AG04449 (cell line): Measurements from ENCODE around the gene MAFF.
"Not testable (repeated sequence)": the region's sequence is repeated elsewhere in the genome, so short reads cannot be mapped to it uniquely, and the experiment has no call there.

Experiments used
- CTCF ChIA-PET: fragments of 350-600 bp; formaldehyde crosslinking; extraction: SDS; loops from one replicate; lab custom pipeline; 2021; ENCODE audit warnings: antibody characterized with exemption; lab: Yijun Ruan, JAX
- POLR2A ChIA-PET: fragments of 400-600, 350-600 bp; formaldehyde crosslinking; extraction: SDS; loops from one replicate; lab custom pipeline; 2020; ENCODE audit warnings: antibody characterized with exemption, inconsistent platforms; lab: Yijun Ruan, JAX
- DNase-seq: peaks from one replicate; pipeline ENCODE4 v3.0.0-alpha.2; 2010; ENCODE audit warnings: low read depth, low spot score
- H3K4me3 ChIP-seq: 2 replicates; pipeline ENCODE4 v1.5.1; 2011; ENCODE audit warnings: low read depth, mild to moderate bottlenecking, control low read depth, low read length
- TF ChIP-seq, protein P1 (sequence below): IDR thresholded peaks from one replicate; pipeline ENCODE4 v1.5.1; 2011; ENCODE audit warnings: mild to moderate bottlenecking, moderate library complexity, low read length, control low read depth, inconsistent platforms; ENCODE audit not compliant: insufficient read depth; ENCODE audit errors: missing control alignments

Gene MAFF

DNA sequence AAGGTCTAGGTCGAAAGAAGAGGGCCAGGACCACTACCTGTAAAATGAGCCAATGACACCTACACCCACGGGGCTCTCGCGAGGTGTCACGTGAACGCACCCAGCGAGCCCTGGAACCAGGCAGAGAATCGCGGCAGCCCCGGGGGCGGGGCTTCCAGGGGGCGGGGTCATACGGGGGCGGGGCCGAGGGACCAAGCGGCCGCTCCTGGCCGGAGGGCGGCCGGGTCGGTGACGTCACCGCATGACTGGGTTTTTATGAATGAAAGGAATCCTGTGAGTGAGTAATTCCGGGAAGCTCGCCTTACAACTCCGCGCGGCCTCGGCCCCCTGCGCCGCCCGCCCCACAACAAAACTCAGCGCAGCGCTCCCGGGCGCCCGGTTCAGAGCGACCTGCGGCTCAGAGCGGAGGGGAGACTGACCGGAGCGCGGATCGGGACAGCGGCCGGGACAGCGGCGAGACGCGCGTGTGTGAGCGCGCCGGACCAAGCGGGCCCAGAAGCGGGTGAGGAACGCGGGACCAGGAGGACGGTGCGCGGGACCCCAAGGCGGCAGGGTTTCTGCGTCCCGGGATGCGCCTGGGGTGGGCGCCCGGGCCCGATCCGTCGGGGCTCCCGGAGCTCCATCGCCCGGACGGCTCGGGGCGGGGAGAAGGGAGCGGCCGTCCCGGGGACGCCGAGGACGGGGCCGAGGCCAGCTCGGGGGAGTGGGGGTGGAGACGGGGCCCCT is at the start of gene MAFF:
TSS of gene MAFF (plus strand) at position 284 of the 726 bp plus-strand sequence. CDS start 11,860 bp downstream, outside the sequence.
- TF ChIP-seq, protein P1, sequence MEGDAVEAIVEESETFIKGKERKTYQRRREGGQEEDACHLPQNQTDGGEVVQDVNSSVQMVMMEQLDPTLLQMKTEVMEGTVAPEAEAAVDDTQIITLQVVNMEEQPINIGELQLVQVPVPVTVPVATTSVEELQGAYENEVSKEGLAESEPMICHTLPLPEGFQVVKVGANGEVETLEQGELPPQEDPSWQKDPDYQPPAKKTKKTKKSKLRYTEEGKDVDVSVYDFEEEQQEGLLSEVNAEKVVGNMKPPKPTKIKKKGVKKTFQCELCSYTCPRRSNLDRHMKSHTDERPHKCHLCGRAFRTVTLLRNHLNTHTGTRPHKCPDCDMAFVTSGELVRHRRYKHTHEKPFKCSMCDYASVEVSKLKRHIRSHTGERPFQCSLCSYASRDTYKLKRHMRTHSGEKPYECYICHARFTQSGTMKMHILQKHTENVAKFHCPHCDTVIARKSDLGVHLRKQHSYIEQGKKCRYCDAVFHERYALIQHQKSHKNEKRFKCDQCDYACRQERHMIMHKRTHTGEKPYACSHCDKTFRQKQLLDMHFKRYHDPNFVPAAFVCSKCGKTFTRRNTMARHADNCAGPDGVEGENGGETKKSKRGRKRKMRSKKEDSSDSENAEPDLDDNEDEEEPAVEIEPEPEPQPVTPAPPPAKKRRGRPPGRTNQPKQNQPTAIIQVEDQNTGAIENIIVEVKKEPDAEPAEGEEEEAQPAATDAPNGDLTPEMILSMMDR, result no peak
- peak; percentile 73 for DNase-seq
- peak within 1 kb of the TSS; percentile 83 for H3K4me3 ChIP-seq
- ChIA-PET POLR2A (interaction anchor here (0.6 to 1.4 kb wide), 13 partner anchors 11 to 197 kb away, joined by 3 to 13 read pairs (median 4); partner anchors contain the start of genes PLA2G6 and TMEM184B), CTCF (interaction anchor here (0.9 to 2.1 kb wide), 5 partner anchors 9 to 100 kb away, joined by 3 to 8 read pairs (median 3); no protein-coding TSS in a partner anchor)

DNA sequence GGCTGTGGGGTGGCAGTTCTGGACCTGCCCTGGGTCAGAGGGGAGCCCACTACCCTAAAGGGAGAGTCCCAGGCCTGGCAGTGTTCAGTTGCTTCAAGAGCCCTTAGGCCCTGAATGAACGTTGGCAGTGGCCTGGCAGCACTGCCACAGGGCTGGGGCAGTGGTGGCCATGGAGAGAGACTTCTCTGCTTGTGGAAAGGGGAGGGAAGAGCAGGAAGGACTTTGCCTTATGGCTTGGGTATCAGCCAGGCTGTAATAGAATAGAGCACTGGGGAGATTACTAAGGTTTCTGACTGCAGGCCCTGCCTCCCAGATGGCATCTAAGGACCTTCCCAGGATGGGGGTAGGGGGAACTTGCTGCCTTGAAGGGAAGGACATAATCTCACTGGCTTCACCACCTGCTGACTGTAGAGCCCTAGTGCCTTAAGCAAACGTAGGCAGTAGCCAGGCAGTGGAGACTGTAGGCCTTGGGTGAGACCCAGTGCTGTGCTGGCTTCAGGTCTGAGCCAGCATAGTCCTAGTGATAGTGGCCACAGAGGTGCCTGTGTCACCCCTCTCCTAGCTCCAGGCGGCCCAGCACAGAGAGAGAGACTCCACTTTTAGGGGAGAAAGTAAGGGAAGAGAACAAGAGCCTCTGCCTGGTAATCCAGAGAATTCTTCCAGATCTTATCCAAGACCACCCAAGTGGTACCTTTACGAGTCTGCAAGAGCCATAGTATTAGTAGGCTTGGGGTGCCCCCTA is 47.8 kb upstream of the MAFF start:
- TF ChIP-seq, protein P1, result no peak
- ChIA-PET CTCF (interaction anchor here (1.0 kb wide), 1 partner anchor 100 kb away, joined by 3 read pairs; no protein-coding TSS in a partner anchor), POLR2A (no interaction called here)
- no peak overlapping the region for H3K4me3 ChIP-seq
- DNase-seq, result no peak

DNA sequence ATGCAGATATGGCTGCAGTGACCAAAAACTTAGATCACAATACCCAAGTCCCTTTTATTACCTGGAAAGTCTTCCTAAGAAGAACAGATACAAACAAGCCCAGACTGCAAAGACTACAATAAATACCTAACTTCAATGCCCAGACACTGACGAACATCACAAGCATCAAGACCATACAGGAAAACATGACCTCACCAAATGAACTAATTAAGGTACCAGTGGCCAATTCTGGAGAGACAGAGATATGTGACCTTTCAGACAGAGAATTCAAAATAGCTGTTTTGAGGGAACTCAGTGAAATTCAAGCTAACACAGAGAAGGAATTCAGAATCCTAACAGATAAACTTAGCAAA is 47.3 kb upstream of the MAFF start:
- POLR2A ChIA-PET, result not testable (repeated sequence)

DNA sequence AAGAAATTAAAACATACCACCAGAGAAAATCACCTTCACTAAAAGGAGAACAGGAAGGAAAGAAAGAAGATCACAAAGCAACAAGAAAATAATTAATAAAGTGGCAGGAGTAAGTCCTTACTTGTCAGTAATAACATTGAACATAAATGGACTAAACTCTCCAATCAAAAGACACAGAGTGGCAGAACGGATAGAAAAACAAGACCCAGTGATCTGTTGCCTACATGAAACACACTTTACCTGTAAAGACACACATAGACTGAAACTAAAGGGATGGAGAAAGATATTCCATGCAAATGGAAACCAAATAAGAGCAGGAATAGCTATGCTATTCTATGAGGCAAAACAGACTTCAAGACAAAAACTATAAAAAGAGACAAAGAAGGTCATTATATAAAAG is 46.1 kb upstream of the MAFF start:
- TF ChIP-seq, protein P1, result no peak
- POLR2A ChIA-PET, result no interaction called here
- CTCF ChIA-PET, result no interaction called here
- H3K4me3 ChIP-seq, result no peak overlapping the region
- DNase-seq, result no peak

More for the DNA sequence above, 47.3 kb upstream of the MAFF start:
- H3K4me3 ChIP-seq, DNase-seq: not testable (repeated sequence)
- CTCF ChIA-PET, result interaction anchor here (1.0 kb wide), 1 partner anchor 101 kb away, joined by 3 read pairs; no protein-coding TSS in a partner anchor

DNA sequence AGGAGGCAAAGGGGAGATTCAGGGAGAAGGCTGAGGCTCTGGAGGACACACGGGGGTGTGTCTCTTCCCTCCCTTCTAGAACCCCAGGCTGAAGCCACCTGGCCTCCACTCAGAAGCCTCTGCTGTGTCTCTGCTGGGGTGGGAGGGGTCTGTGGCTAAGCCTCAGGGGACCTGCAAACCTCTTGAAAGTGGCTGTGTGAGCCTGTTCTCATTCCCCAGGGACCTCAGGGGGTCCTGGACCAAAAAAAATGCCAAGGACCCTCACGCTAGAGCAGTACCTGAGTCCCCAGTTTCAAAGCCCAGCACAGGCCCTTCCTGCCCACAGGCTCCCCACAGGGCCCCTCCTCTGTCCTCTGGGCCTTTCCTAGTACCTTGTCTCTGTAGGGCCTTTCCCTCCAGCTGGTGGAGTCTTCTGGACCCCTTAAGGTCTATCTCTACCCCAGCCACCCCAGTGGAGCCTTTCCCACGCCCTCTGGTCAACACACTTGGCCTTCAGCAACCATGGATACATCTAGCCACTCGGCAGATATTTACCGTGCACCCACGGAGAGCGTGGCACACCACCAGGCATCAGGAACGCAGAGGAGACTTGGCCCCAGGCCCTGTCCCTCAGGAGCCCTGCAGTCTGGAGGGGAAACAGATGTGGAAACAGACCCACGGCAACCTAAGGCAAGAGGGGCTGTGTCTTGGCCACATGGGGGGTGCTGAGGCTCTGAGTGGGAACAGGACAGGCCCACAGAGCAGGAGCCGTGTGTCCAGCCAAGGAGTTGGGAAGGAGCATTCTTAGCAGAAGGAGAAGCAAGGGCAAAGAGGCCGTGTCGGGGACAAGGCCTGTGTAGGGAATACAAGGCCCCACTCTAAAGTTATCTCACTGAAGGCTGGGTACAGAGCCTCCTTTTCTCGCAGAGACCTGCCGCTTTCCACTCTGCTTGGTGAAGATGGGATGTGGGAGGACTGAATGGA is 38.6 kb upstream of the MAFF start:
- ChIA-PET POLR2A (no interaction called here), CTCF (interaction anchor here (2.3 kb wide), 1 partner anchor 49 kb away, joined by 7 read pairs; no protein-coding TSS in a partner anchor)
- no peak overlapping the region for H3K4me3 ChIP-seq
- DNase-seq, result no peak
- TF ChIP-seq, protein P1, result no peak

DNA sequence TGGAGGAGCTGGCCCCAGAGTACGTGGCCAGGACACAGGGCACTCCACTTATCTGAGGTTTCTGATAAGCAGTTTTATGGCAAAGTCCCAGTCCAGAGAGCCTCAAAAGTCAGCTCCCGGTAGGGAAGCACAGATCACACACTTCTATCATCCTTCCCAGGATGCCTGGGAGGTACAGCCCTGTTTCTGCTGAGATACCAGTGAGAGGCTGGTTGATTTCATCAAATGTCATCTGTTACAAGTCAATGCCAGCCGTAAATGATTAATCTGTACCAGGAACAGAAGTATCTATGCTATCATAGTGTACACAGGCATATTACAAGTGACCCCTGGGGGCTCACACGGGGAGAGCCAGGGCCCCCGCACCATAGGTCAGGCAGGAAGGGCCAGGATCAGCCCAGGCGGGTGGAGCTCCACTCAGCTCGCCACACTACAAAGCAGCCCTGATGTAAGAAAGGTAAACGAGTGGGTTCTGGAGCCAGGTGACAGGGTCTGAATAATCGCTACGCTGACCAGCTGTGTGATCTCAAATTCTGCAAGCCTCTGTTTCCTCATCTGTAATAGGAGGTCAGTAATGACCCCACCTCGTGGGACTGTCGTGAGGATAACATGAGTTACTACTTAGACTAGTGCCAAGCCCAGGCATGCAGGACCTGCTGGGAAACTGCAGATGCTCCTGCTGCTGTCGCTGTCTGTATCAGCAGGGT is 37.8 kb upstream of the MAFF start:
- CTCF ChIA-PET, result interaction anchor here (2.3 kb wide), 1 partner anchor 50 kb away, joined by 7 read pairs; no protein-coding TSS in a partner anchor
- no peak for DNase-seq
- POLR2A ChIA-PET, result no interaction called here

More for the DNA sequence above, 37.8 kb upstream of the MAFF start:
- H3K4me3 ChIP-seq, result no peak overlapping the region
- TF ChIP-seq, protein P1, result no peak
